ENCODE measurements around the gene TMEM163. TPM values are rescaled to one million over a fixed set of nuclear protein-coding genes. Genes with fewer than 3 reads are reported as not detected.

The TMEM163 gene
- total RNA-seq, 1 experiment from 2014 or later: 0.06 TPM

DNA sequence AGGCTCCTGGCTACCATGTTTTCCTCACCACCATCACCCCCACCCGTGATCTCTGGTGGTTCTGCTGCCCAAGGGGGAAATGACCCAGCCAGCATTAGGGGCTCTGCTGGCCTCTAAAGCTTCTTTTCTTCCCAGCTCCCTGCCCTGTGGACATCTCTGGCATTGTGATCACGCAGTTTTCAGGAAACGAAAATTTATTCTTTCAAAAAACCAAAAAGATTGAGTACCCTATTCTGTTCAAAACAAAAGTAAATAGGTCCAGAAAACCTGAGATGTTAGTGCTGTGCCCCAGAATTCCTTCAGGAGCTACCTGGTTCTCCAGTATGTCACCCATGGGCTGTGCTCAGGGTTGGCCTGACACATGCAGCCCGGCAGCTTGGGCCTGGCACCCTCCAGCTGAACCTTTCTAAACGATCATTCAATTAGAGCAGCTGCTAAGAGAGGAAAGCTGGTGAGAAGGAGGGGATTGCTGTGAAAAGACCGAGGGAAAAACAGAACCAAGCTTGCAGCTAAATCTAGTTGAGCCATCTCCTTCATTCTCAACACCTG is 307.4 kb downstream of the TMEM163 start:
- no peak for DNase-seq (ENCODE audit: low read depth)

DNA sequence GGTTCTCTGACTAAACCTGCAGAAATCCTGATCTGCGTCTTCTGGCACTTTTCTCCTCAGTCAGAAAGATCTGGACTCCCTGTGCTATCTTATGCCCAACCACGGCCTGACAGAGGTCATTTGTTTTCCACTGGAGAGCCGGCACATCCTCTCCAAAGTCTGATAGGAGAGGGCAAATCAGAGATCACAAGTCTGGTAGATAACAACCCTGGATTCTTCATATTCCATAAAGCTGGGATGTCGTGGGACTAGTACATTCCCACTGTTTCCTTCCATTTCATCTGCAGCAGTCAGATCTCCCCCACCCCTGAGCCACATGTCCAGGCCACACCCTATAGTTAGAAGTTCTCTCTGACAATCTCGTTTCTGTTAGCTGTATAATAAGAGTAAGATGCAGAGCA is 308.0 kb downstream of the TMEM163 start:
- DNase-seq (ENCODE audit: low read depth): peak; percentile 43

DNA sequence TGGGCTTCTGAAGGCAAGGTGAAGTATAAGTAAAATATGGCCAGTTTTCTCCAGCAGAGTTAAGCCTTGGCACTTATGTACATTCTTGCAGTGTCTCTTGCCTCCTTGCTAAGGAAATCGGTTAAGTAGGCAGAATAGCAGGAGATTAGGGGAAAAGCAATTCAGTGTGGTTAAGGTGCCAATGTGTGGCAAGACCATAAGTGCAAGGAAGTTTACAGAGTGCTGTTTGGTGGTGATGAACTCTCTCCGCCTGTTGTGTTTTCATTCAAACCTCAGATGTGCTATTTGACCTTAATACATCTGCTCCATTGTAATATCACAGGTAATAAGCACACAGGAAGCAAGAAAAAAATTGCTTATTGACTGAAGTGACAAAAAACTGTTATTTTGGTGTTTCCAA is 308.8 kb downstream of the TMEM163 start:
- DNase-seq (ENCODE audit: low read depth): no peak

DNA sequence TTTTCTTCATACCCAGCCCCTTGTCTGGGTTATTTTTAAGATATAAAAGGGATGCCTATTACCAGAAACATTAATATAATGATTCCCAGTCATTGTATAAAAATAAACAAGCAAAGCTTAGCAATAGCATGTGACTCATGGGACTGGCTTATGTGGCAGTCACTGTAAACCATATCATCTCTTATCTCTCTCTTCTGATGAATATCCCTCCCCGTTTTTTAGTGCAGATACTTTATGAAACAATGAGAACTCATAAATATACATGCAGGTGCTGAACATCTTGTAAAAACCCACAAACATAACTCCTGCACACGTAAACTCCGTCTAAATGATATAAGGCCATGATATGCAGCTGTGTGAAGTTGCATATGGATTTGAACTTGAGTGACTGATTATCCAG is 310.0 kb downstream of the TMEM163 start:
- DNase-seq (ENCODE audit: low read depth): peak; percentile 41

DNA sequence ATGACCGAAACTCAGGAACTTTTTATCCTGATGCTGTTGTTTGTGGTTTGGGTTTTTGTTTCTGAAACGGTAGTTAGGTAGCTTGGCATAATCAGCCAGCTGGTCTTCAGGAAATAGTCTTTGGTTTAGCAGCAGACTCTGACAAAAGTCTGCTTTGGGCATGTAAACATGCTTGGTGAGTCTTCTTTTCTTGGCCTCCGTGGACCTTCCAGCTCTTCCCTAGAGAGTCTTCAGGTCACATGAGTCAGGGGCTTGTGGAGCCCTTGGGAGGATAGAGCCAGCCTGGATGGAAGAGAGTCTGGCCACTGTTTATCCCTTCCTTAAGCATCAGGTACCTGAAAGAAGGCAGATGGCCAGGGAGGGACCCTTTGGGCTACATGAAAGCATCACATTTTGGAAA is 310.4 kb downstream of the TMEM163 start:
- peak; percentile 68 for DNase-seq (ENCODE audit: low read depth)

DNA sequence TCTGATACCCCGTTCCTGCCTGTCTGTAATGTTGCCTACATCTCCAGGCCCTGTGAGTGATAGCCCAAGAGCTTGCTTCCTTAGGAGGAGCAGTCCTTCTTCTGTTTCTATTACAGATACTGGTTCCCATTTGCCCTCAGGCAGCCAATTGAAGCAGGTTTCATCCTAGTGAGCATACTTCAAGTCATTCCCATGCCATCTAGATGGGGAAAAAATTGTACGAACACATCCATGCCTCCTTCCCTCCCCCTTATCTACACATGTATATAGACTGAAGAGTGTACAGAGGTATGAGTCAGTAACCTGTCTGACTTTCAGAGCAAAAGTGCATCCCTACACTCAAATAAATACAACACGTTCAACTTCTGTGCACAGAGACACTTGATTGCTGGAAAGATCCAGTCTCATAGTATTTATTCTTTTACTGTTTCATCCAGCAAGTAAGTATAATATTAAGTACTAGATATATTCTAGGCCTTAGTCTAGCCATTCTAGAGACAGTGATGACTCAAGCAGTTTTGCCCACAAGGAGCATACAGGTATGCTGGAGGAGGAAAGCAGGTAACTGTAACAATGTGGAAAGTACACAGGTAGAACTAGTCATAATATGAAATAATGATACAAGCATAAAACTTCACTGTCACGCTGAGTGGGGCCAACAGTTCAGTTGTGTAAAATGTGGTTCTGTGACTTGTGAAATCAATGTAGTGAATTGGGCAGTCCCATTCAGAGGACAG is 311.5 kb downstream of the TMEM163 start:
- DNase-seq (ENCODE audit: low read depth): no peak

DNA sequence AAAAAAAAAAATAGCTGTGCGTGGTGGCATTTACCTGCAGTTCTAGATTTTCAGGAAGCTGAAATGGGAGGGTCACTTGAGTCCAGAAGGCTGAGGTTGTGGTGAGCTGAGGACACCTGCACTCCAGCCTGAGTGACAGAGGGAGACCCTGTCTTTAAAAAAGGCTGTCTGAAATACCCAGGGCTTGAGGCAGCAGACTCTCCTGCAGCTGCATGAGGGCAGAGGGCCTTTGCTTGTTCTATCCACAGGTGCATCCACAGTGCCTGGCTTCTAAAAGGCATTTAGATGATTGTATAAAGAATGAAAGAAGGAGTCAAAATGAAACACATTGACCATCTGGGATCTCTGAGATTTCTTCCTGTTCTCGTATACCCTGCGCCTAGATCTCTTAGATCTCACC is 312.1 kb downstream of the TMEM163 start:
- DNase-seq (ENCODE audit: low read depth): no peak

DNA sequence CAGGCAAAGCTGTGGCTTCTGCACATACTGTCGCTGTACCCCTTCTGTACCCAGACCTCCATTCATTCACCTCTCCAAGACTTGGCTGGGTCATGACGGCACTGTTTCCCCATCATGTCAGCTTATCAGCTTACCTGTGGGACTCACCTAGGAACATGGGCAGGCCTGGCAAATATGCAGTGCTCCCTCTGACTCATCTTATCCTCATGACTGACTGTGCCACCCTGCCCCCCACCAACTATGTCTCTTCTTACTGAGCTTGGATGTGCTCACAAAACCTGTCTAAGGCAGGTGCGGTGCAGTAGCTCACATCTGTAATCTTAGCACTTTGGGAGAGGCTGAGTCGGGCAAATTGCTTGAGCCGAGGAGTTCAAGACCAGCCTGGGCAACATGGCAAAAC is 312.5 kb downstream of the TMEM163 start:
- DNase-seq (ENCODE audit: low read depth): no peak

Other genes with a start within 250 kb of the TMEM163 start
- not detected in 2 replicates for gene ACMSD, start 119.6 kb upstream of the TMEM163 start, total RNA-seq (2014; rRNA removed)
- gene CCNT2, start 199.8 kb upstream of the TMEM163 start, total RNA-seq (2014; rRNA removed): 16.7 and 21.9 TPM in 2 replicates

Measured in LHCN-M2 (cell line).